Measurements from ENCODE around the gene NCAPD3. TPM values are rescaled to one million over a fixed set of nuclear protein-coding genes. Genes with fewer than 3 reads are reported as not detected.

NCAPD3 gene
- polyA plus RNA-seq, 3 donors, result 4.0 to 15.2 (median 6.0) TPM

GRCh38 chr11:134223121-134223520 is 646 bp downstream of the NCAPD3 start:
- peaks cover 32% of the 10 kb centered on the region for H4K20me1 ChIP-seq (ENCODE audit: insufficient read depth, low read length)
- H3K27me3 Mint-ChIP-seq (ENCODE audit: low read depth in 3 of 3), result peaks cover 0 to 1% (median 0%) of the 10 kb centered on the region in 3 donors
- H3K36me3 ChIP-seq (replicated peaks in 1 of 2; ENCODE audit: control insufficient read depth in 1 of 2, insufficient read depth in 2 of 2, low read length in 2 of 2), result peaks cover 9 to 32% of the 10 kb centered on the region in 2 donors
- H3K9ac ChIP-seq (ENCODE audit: insufficient read depth, low read length, poor library complexity, severe bottlenecking), result peak overlapping the region; percentile 83
- H2AFZ ChIP-seq (ENCODE audit: insufficient read depth, low read depth, low read length, poor library complexity, severe bottlenecking), result peak overlapping the region; percentile 87
- peak overlapping the region in 1 of 2 donors; percentile 96 for H3K27ac ChIP-seq (ENCODE audit: low read depth in 1 of 2, low read length in 2 of 2)
- peak; percentile 4 to 76 (median 12) for DNase-seq
- H3K27ac Mint-ChIP-seq, result peak overlapping the region in 6 of 7 donors; percentile 32 to 92 (median 72)
- peak overlapping the region; percentile 76 for H3K4me2 ChIP-seq (replicated peaks; ENCODE audit: extremely low read depth, low read length, poor library complexity, severe bottlenecking)
- H3K36me3 Mint-ChIP-seq, result peaks cover 29 to 30% of the 10 kb centered on the region in 2 donors
- WGBS (ENCODE audit: insufficient coverage), result 15% methylated on average over 4 of the region's 5 CpGs
- H3K9me3 ChIP-seq (replicated peaks in 1 of 2; ENCODE audit: control insufficient read depth in 1 of 2, insufficient read depth in 1 of 2, low read length in 2 of 2), result no peaks in the 10 kb centered on the region
- no peaks in the 10 kb centered on the region for H3K27me3 ChIP-seq (ENCODE audit: control insufficient read depth in 2 of 2, insufficient read depth in 2 of 2, low read length in 2 of 2)
- H3K4me3 ChIP-seq (replicated peaks in 1 of 3; ENCODE audit: low read depth in 2 of 3, low read length in 3 of 3), result peak overlapping the region; percentile 86 to 98 (median 86)
- peaks cover 0 to 2% (median 0%) of the 10 kb centered on the region in 7 donors for H3K9me3 Mint-ChIP-seq
- H3K4me1 ChIP-seq (ENCODE audit: control insufficient read depth in 1 of 2, insufficient read depth in 2 of 2, low read length in 2 of 2), result peaks cover 23 to 38% of the 10 kb centered on the region in 2 donors
- peaks cover 74% of the 10 kb centered on the region for H3K79me2 ChIP-seq (ENCODE audit: insufficient read depth, low read length)
- intact Hi-C loops (cut with micrococcal nuclease), result no loop called here
- peak overlapping the region; percentile 89 to 95 for H3K4me3 Mint-ChIP-seq
- no peak for TF ChIP-seq CTCF (IDR thresholded peaks at IDR 0.05)
- peaks cover 47% of the 10 kb centered on the region for H3K4me1 Mint-ChIP-seq

GRCh38 chr11:134216816-134217215 is 7.0 kb downstream of the NCAPD3 start:
- Histone ChIP-seq H3K9me3 (replicated peaks in 1 of 2; ENCODE audit: control insufficient read depth in 1 of 2, insufficient read depth in 1 of 2, low read length in 2 of 2) (no peaks in the 10 kb centered on the region), H3K4me3 (replicated peaks in 1 of 3; ENCODE audit: low read depth in 2 of 3, low read length in 3 of 3) (no peak overlapping the region), H3K4me1 (ENCODE audit: control insufficient read depth in 1 of 2, insufficient read depth in 2 of 2, low read length in 2 of 2) (no peaks in the 10 kb centered on the region), H4K20me1 (ENCODE audit: insufficient read depth, low read length) (no peaks in the 10 kb centered on the region), H3K79me2 (ENCODE audit: insufficient read depth, low read length) (peaks cover 62% of the 10 kb centered on the region), H3K27me3 (ENCODE audit: control insufficient read depth in 2 of 2, insufficient read depth in 2 of 2, low read length in 2 of 2) (no peaks in the 10 kb centered on the region), H3K36me3 (replicated peaks in 1 of 2; ENCODE audit: control insufficient read depth in 1 of 2, insufficient read depth in 2 of 2, low read length in 2 of 2) (peaks cover 12 to 68% of the 10 kb centered on the region in 2 donors), H2AFZ (ENCODE audit: insufficient read depth, low read depth, low read length, poor library complexity, severe bottlenecking) (no peak overlapping the region), H3K4me2 (replicated peaks; ENCODE audit: extremely low read depth, low read length, poor library complexity, severe bottlenecking) (no peak overlapping the region), H3K27ac (ENCODE audit: low read depth in 1 of 2, low read length in 2 of 2) (no peak overlapping the region), H3K9ac (ENCODE audit: insufficient read depth, low read length, poor library complexity, severe bottlenecking) (no peak overlapping the region)
- no peak overlapping the region for H3K4me3 Mint-ChIP-seq
- no peak overlapping the region for H3K27ac Mint-ChIP-seq
- intact Hi-C loops (cut with micrococcal nuclease), result loop anchor here in 1 of 2 donors (5.0 kb wide), 1 partner anchor 35 kb away; the partner anchor contains the start of genes ACAD8 and THYN1
- no CpG with 5 or more reads among the region's 3 CpGs for WGBS (ENCODE audit: insufficient coverage)
- no peak for TF ChIP-seq CTCF (IDR thresholded peaks at IDR 0.05)
- no peaks in the 10 kb centered on the region for H3K9me3 Mint-ChIP-seq
- DNase-seq, result no peak
- H3K36me3 Mint-ChIP-seq, result peaks cover 58 to 67% of the 10 kb centered on the region in 2 donors
- no peaks in the 10 kb centered on the region for H3K27me3 Mint-ChIP-seq (ENCODE audit: low read depth in 3 of 3)
- H3K4me1 Mint-ChIP-seq, result peaks cover under 1% of the 10 kb centered on the region

Data from CD14-positive monocyte (primary cell).